Panc1 (cell line): Measurements from ENCODE around the gene TRIM54. TPM values are rescaled to one million over a fixed set of nuclear protein-coding genes. Genes with fewer than 3 reads are reported as not detected.

Source experiments
- ATAC-seq: fragments of 200-7000 bp; cut with Tn5 transposase; 2 replicates; pipeline ENCODE4 v1.9.1; 2020; ENCODE audit warnings: mild to moderate bottlenecking, moderate library complexity
- BruUV-seq: library from RNA; stranded (reverse); fragments of 400-500 nt; replicated peaks from 2 replicates; lab custom pipeline; 2021; lab: Mats Ljungman, UMichigan
- CTCF ChIA-PET: fragments of 300-600 bp; sonication (Branson Sonifier 250); formaldehyde crosslinking; loops from one replicate; lab custom pipeline; 2022; ENCODE audit warnings: antibody characterized with exemption; lab: Charles Lee
- POLR2A ChIA-PET: fragments of 300-600 bp; sonication (Branson Sonifier 250); formaldehyde crosslinking; loops from one replicate; lab custom pipeline; 2022; ENCODE audit warnings: antibody characterized with exemption; lab: Charles Lee
- DNase-seq: peaks from one replicate; pipeline ENCODE4 v3.0.0-alpha.2; 2010; ENCODE audit warnings: low read depth, low spot score
- H3K27ac ChIP-seq: 2 replicates; pipeline ENCODE4 v1.5.1; 2011; ENCODE audit warnings: mild to moderate bottlenecking, low read length, inconsistent platforms
- H3K27me3 ChIP-seq: fragments of 200-500 bp; sonication (Bioruptor generic); 2 replicates; pipeline ENCODE4 v1.6.0; 2014; ENCODE audit warnings: low read length, inconsistent platforms; ENCODE audit not compliant: control insufficient read depth, insufficient read depth
- H3K36me3 ChIP-seq: fragments of 200-500 bp; sonication (Bioruptor generic); 2 replicates; pipeline ENCODE4 v1.5.1; 2014; ENCODE audit warnings: inconsistent platforms, mild to moderate bottlenecking, low read length, moderate library complexity; ENCODE audit not compliant: control insufficient read depth, insufficient read depth
- H3K4me1 ChIP-seq: 2 replicates; pipeline ENCODE4 v1.5.1; 2011; ENCODE audit warnings: inconsistent platforms, mild to moderate bottlenecking, low read length, moderate library complexity; ENCODE audit not compliant: control insufficient read depth, insufficient read depth
- H3K4me3 ChIP-seq, 2 experiments: 2 replicates each; pipeline ENCODE4 v1.5.1; 2011 to 2012; ENCODE audit warnings: low read depth in 2 of 2, low read length in 2 of 2, mild to moderate bottlenecking in 2 of 2, inconsistent platforms in 1 of 2, moderate library complexity in 1 of 2
- H3K9me3 ChIP-seq: fragments of 200-500 bp; sonication (Bioruptor generic); 2 replicates; pipeline ENCODE4 v1.5.1; 2014; ENCODE audit warnings: low read depth, mild to moderate bottlenecking, inconsistent platforms, low read length, moderate library complexity; ENCODE audit not compliant: control insufficient read depth, insufficient read depth
- POLR2AphosphoS5 ChIP-seq: IDR thresholded peaks from 2 replicates; pipeline ENCODE4 v1.6.1; 2012; ENCODE audit warnings: mild to moderate bottlenecking, low read depth, low read length, moderate library complexity
- SIN3A ChIP-seq: IDR thresholded peaks from 2 replicates; pipeline ENCODE4 v1.6.1; 2012; ENCODE audit warnings: low read depth, mild to moderate bottlenecking, low read length, moderate library complexity, borderline replicate concordance; ENCODE audit not compliant: insufficient read depth
- TCF7L2 ChIP-seq: IDR thresholded peaks from 2 replicates; pipeline ENCODE4 v1.6.1; 2011; ENCODE audit warnings: mild to moderate bottlenecking, low read depth, low read length, inconsistent platforms
- in situ Hi-C: cut with HindIII; loops from 2 replicates; pipeline ENCODE4 v1.10.0; 2016; ENCODE audit warnings: low sequenced_read_pairs, low pct_unique_long_range_greater_than_20kb
- intact Hi-C: fragments of 100-400 bp; cut with micrococcal nuclease; formaldehyde crosslinking; loops from one replicate; pipeline ENCODE4 v1.10.0; 2022; ENCODE audit not compliant: unreplicated experiment
- total RNA-seq: library from RNA; stranded (reverse); gene quantifications from one replicate; pipeline ENCODE4 v1.2.1, GENCODE V29; 2021; ENCODE audit not compliant: unreplicated experiment
- TF ChIP-seq, protein P1 (sequence below): fragments of 450-650 bp; IDR thresholded peaks from 2 replicates; pipeline ENCODE4 v1.5.1; 2017; ENCODE audit warnings: mild to moderate bottlenecking
- TF ChIP-seq, protein P2 (sequence below), 2 experiments: IDR thresholded peaks; 2 replicates each; pipeline ENCODE4 v1.6.1; 2011 to 2012; ENCODE audit warnings: low read depth in 2 of 2, control low read depth in 1 of 2, low read length in 1 of 2, mild to moderate bottlenecking in 1 of 2, moderate library complexity in 1 of 2; ENCODE audit not compliant: insufficient read depth in 1 of 2

Gene TRIM54
- total RNA-seq, 1 experiment from 2014 or later, result 0.21 TPM

DNA sequence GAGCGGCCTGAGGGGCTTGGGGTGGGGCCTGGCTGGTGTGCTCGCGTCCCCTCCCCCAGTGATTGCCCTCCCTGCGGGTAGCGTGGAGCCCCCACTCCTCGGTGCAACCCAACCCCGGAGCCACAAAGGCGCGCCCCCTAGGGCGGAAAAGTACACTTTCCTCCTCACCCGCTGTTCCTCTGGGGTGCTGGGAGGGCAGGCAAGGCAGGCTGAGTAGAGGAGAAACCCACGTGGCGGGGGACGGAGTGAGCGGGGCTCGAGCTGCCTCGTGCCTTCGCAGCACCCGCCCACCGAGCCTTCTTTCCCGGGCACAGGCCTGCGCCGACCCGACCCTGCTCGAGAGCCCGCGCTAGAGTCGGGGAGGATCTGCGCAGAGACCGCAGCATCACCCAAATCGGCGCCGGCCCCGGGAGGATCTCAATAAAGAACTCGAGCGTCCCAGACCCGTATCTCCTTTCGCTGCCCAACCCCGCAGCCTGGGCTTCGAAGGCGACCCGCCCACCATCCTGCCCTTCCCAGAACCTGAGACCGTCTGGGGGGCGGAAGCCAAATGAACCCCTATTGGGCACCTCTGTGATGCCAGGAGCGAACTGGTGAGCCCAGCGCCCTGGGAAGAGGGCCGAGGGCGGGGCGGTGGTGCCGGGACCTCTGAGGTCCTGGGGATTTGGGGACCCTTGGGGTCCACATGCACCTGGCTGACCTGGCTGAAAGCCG, 24.5 kb downstream of the TRIM54 start:
- intact Hi-C loops, result no loop called here
- no TSS peak for BruUV-seq
- POLR2A ChIA-PET, result no interaction called here

DNA sequence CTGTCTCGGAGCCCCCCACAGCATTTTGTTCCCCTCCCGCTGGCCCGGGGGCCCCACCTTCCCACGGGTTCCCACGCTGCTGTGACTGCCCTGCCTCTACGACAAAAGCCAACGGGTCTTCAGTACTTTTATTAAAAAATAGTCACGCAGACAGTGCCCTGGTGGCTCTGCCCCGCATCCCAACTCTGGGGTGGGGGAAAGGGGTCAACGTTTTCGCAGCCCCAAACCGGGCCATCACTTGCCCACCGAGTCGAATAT, 25.0 kb downstream of the TRIM54 start:
- TF ChIP-seq, protein P1, sequence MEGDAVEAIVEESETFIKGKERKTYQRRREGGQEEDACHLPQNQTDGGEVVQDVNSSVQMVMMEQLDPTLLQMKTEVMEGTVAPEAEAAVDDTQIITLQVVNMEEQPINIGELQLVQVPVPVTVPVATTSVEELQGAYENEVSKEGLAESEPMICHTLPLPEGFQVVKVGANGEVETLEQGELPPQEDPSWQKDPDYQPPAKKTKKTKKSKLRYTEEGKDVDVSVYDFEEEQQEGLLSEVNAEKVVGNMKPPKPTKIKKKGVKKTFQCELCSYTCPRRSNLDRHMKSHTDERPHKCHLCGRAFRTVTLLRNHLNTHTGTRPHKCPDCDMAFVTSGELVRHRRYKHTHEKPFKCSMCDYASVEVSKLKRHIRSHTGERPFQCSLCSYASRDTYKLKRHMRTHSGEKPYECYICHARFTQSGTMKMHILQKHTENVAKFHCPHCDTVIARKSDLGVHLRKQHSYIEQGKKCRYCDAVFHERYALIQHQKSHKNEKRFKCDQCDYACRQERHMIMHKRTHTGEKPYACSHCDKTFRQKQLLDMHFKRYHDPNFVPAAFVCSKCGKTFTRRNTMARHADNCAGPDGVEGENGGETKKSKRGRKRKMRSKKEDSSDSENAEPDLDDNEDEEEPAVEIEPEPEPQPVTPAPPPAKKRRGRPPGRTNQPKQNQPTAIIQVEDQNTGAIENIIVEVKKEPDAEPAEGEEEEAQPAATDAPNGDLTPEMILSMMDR, result no peak
- TF ChIP-seq SIN3A (no peak), TCF7L2 (no peak), POLR2AphosphoS5 (no peak)
- TF ChIP-seq, protein P2, sequence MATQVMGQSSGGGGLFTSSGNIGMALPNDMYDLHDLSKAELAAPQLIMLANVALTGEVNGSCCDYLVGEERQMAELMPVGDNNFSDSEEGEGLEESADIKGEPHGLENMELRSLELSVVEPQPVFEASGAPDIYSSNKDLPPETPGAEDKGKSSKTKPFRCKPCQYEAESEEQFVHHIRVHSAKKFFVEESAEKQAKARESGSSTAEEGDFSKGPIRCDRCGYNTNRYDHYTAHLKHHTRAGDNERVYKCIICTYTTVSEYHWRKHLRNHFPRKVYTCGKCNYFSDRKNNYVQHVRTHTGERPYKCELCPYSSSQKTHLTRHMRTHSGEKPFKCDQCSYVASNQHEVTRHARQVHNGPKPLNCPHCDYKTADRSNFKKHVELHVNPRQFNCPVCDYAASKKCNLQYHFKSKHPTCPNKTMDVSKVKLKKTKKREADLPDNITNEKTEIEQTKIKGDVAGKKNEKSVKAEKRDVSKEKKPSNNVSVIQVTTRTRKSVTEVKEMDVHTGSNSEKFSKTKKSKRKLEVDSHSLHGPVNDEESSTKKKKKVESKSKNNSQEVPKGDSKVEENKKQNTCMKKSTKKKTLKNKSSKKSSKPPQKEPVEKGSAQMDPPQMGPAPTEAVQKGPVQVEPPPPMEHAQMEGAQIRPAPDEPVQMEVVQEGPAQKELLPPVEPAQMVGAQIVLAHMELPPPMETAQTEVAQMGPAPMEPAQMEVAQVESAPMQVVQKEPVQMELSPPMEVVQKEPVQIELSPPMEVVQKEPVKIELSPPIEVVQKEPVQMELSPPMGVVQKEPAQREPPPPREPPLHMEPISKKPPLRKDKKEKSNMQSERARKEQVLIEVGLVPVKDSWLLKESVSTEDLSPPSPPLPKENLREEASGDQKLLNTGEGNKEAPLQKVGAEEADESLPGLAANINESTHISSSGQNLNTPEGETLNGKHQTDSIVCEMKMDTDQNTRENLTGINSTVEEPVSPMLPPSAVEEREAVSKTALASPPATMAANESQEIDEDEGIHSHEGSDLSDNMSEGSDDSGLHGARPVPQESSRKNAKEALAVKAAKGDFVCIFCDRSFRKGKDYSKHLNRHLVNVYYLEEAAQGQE (IDR thresholded peaks at IDR 0.05; ENCODE audit: insufficient read depth in 1 of 2, low read depth in 2 of 2, low read length in 1 of 2), result no peak
- in situ Hi-C loops (no loop called here), intact Hi-C loops (no loop called here)
- Histone ChIP-seq H3K9me3 (no peaks in the 10 kb centered on the region), H3K27ac (no peak overlapping the region), H3K27me3 (no peaks in the 10 kb centered on the region), H3K4me1 (no peaks in the 10 kb centered on the region), H3K36me3 (no peaks in the 10 kb centered on the region), H3K4me3 (no peak overlapping the region)
- DNase-seq (no peak), ATAC-seq (no peak)
- CTCF ChIA-PET, result no interaction called here
- no TSS peak for BruUV-seq
- POLR2A ChIA-PET, result no interaction called here

More for the DNA sequence above, 24.5 kb downstream of the TRIM54 start:
- CTCF ChIA-PET, result no interaction called here
- ATAC-seq (no peak), DNase-seq (no peak)
- Histone ChIP-seq H3K27me3 (no peaks in the 10 kb centered on the region), H3K27ac (no peak overlapping the region), H3K9me3 (no peaks in the 10 kb centered on the region), H3K4me3 (no peak overlapping the region), H3K36me3 (no peaks in the 10 kb centered on the region), H3K4me1 (no peaks in the 10 kb centered on the region)
- TF ChIP-seq TCF7L2, result no peak
- TF ChIP-seq, protein P2 (IDR thresholded peaks at IDR 0.05; ENCODE audit: insufficient read depth in 1 of 2, low read depth in 2 of 2, low read length in 1 of 2), result no peak
- TF ChIP-seq SIN3A, result no peak
- in situ Hi-C loops, result no loop called here
